GM19455 (cell line): Measurements from ENCODE around the gene OR2D3.
"Not testable (repeated sequence)": the region's sequence is repeated elsewhere in the genome, so short reads cannot be mapped to it uniquely, and the experiment has no call there.

Source experiments
- ATAC-seq: cut with Tn5 transposase; IDR thresholded peaks from one replicate; pipeline ENCODE4 v1.9.1; 2021; ENCODE audit not compliant: unreplicated experiment

OR2D3 gene

GRCh38 chr11:6920702-6921101 is at the start of gene OR2D3:
TSS of gene OR2D3 (plus strand) at chr11:6921002. CDS start at chr11:6921002, 0 bp downstream.
- no peak for ATAC-seq

- no peak for ATAC-seq
These were observed 49.5 kb upstream of the OR2D3 start for GRCh38 chr11:6871278-6871677.

DNA sequence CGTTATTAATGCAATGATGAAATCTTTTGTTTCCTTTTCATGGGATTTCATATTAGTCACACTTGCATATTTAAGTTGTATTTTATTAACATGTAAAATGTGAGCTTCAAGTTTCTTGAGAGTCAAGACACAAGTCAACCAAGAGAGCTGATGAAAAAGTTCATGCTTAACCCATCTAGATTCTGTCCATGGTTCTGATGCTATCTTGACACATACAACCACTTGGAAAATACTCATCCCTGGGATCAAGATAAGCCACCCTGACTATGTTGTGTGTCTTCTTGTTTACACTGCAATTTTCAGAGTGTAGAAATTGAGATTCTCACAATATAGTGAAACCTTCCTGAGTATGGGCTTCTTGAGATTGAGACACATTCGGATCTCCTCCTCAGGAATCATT is 45.0 kb upstream of the OR2D3 start:
- ATAC-seq = no peak

- no peak for ATAC-seq
These were observed 44.5 kb upstream of the OR2D3 start, which contains the start of gene OR10A4 for GRCh38 chr11:6876325-6876724. TSS of gene OR10A4 (plus strand) at chr11:6876625. CDS start at chr11:6876648, 23 bp downstream.

- ATAC-seq = no peak
These were observed 43.9 kb upstream of the OR2D3 start for GRCh38 chr11:6876914-6877313.

DNA sequence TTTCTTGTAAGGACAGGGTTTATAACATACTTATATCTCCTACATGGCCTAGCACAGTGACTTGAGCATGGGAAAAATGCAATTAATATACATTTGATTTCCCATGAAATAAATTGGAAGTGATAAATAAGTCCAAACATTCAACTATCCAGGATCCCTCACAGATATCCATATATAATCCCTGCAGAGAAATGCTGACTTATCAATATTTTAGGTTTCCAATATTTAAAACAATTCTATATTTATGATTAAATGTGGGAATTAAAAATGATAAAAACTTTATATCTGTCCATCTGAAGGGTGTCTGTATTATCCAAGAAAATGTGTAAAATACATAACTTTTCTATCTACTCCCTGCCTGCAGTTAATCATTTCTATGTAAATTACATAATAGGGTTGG is 38.1 kb upstream of the OR2D3 start:
- no peak for ATAC-seq

GRCh38 chr11:6887711-6888110 is 33.1 kb upstream of the OR2D3 start:
- ATAC-seq = not testable (repeated sequence)

DNA sequence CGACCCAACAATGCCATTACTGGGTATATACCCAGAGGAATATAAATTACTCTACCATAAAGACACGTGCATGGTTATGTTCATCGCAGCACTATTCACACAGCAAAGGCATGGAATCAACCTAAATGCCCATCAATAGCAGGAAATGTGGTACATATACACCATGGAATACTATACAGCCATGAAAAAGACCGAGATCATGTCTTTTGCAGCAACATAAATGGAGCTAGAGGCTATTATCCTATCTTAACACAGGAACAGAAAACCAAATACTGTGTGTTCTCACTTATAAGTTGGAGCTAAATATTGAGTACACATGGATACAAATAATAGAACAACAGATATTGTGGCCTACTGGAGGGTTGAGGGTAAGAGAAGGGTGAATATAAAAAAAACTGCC is 32.0 kb upstream of the OR2D3 start:
- no peak for ATAC-seq

DNA sequence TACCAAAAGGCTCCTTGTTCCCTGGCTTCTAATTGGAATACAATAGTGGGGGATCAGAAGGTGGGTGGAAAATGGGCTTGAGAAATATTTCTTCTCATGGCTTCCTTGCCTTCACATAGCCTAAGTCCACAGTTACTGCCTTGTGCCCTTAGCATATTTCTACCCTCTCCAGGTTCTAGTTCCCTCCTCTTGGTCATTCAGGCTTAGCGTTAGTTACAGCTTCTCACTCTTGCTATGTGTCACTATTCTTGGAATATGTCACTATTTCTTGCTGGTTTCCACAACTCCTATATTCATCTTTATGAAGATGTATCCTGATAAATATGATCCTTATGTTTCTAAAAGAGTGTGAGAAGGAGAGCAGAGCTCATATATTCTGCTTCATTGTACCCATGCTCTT is 31.0 kb upstream of the OR2D3 start:
- no peak for ATAC-seq

GRCh38 chr11:6892400-6892799 is 28.4 kb upstream of the OR2D3 start, which contains the start of gene OR2D2:
TSS of gene OR2D2 (minus strand) at chr11:6892500. CDS start at chr11:6892500, 0 bp downstream.
- no peak for ATAC-seq

DNA sequence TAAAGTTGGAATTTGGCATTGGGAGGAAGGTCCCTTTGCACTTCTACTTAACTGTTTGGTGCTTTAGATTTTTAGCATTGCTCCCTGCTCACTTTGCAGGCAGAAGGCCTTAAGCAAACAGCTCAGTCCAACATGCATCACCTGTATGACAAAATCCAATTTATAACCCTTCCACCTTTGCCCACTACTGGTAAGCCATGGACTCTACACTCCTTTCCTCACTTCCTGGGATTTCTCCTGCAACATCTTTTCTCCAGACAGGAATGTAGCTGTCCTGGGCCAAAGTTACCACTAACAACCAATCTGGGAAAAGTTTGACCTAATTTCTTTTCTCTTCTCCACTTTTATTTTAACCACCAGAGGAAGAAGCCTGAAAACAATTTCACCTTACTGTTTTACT is 26.7 kb upstream of the OR2D3 start:
- ATAC-seq = no peak

GRCh38 chr11:6895010-6895409 is 25.8 kb upstream of the OR2D3 start:
- ATAC-seq = peak; percentile 87

DNA sequence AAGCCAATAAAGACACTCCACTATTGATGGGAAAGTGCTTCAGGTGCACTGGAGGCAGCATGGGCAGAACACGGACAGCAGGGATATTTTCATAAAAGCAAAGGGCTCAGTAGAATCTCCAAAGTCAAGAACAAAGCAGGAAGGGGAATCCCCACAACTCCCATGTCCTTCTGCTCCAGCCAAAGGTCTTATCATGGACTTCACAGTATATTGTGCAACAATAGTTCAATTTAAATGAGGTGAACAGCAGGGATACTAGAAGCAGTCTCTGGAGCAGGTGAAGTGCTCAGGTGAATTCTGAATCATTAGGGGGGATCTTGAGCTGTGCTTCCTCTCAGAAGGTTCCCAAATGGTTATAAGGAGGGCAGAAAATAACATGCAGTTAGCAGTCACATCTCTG is 21.9 kb upstream of the OR2D3 start:
- ATAC-seq = no peak

- no peak for ATAC-seq
These were observed 20.3 kb upstream of the OR2D3 start for GRCh38 chr11:6900327-6900999.

- ATAC-seq = not testable (repeated sequence)
These were observed 16.0 kb upstream of the OR2D3 start for GRCh38 chr11:6904804-6905203.

- no peak for ATAC-seq
These were observed 9.4 kb upstream of the OR2D3 start for GRCh38 chr11:6911378-6911777.

DNA sequence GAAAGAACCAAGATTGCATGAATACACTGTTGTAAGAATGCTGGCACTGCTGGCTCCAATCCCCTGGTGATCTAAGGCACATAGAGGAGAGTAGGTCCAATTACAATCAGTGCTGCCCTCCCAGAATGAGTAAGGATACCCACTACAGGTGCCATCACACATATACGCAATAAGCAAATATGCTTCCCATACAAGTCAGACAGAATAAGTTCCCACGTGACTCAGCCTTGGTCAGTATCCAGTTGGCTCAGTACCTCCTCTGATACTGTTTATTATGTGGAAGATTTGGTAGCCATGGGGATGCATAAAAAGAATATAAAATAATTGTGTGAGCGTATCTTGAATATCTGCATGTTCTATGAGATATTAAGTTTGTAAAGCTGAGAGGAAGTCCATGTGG is 8.9 kb upstream of the OR2D3 start:
- no peak for ATAC-seq

DNA sequence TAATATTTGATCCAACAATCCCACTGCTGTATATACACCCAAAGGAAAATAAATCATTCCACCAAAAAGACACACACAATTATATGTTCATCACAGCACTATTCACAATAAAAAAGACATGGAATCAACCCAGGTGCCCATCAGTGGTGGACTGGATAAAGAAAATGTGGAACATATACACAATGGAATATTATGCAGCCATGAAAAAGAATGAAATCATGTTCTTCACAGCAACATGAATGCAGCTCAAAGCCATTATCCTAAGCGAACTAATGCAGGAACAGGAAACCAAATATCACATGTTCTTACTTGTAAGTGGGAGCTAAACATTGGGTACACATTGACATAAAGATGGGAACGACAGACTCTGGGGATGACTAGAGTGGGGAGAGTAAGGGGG is 1.1 kb upstream of the OR2D3 start:
- no peak for ATAC-seq

- no peak for ATAC-seq
These were observed 4.3 kb downstream of the OR2D3 start for GRCh38 chr11:6925007-6925577.

DNA sequence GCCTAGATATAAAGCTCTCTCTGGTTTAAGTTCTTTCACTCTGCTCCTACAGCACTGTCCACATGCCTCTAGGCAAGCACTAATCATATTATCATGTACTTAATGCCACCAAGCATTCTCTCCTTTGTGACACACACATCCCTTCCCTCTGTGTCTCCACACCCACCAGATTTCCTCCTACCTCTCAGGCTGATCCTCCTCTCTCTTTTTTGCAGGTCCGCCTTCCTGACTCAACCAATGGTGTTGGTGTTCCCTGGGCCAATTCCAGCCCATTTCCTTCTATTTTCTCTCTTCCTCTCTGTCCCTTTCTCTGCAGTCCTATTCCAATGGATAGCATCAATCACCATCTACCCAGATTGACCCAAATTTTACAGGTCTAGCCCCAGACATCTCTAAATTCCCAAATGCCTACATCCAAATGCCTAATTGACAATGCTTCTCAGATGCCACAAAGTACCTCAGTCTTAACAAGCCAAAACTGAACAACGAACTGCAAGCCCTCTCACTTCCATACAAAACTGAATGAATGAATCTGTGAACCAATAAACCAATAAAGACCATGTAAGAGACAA is 4.9 kb downstream of the OR2D3 start:
- peak; percentile 8 for ATAC-seq

GRCh38 chr11:6926208-6927029 is 5.6 kb downstream of the OR2D3 start, which contains the start of gene ZNF215:
TSS of gene ZNF215 (plus strand) at chr11:6926426. CDS start at chr11:6932273, 5,847 bp downstream.
- peak; percentile 65 for ATAC-seq
